ENCODE results near the gene CCR1.
"Not testable (repeated sequence)": the region's sequence is repeated elsewhere in the genome, so short reads cannot be mapped to it uniquely, and the experiment has no call there.

The CCR1 gene

GRCh38 chr3:46209746-46210470, 1.8 kb upstream of the CCR1 start:
- no peak for TF ChIP-seq CTCF (IDR thresholded peaks at IDR 0.05; ENCODE audit: low read depth, low read length)
- TF ChIP-seq MYC (IDR thresholded peaks at IDR 0.05; ENCODE audit: low read depth, low read length) = no peak
- no peak for TF ChIP-seq POLR2A (IDR thresholded peaks at IDR 0.05; ENCODE audit: extremely low read depth, insufficient read length)
- TF ChIP-seq MAX (IDR thresholded peaks at IDR 0.05; ENCODE audit: low read depth, low read length) = no peak
- DNase-seq (ENCODE audit: low read depth) = no peak
- H3K4me3 ChIP-seq (ENCODE audit: low read depth, low read length) = no peak overlapping the region

- no peak overlapping the region for H3K4me3 ChIP-seq (ENCODE audit: low read depth, low read length)
- no peak for DNase-seq (ENCODE audit: low read depth)
- TF ChIP-seq POLR2A (IDR thresholded peaks at IDR 0.05; ENCODE audit: extremely low read depth, insufficient read length) (no peak), MAX (IDR thresholded peaks at IDR 0.05; ENCODE audit: low read depth, low read length) (no peak), MYC (IDR thresholded peaks at IDR 0.05; ENCODE audit: low read depth, low read length) (no peak), CTCF (IDR thresholded peaks at IDR 0.05; ENCODE audit: low read depth, low read length) (no peak)
Observed at GRCh38 chr3:46209053-46209452, 940 bp upstream of the CCR1 start.

- H3K4me3 ChIP-seq (ENCODE audit: low read depth, low read length) = peak overlapping the region; percentile 46
- not testable (repeated sequence) for DNase-seq (ENCODE audit: low read depth)
Observed at GRCh38 chr3:46207514-46207913, 599 bp downstream of the CCR1 start.

- TF ChIP-seq MAX (IDR thresholded peaks at IDR 0.05; ENCODE audit: low read depth, low read length) (no peak), POLR2A (IDR thresholded peaks at IDR 0.05; ENCODE audit: extremely low read depth, insufficient read length) (no peak), CTCF (IDR thresholded peaks at IDR 0.05; ENCODE audit: low read depth, low read length) (no peak), MYC (IDR thresholded peaks at IDR 0.05; ENCODE audit: low read depth, low read length) (no peak)
- H3K4me3 ChIP-seq (ENCODE audit: low read depth, low read length) = peak overlapping the region; percentile 46
- no peak for DNase-seq (ENCODE audit: low read depth)
Observed at GRCh38 chr3:46206282-46207015, 1.7 kb downstream of the CCR1 start.

GRCh38 chr3:46205286-46205960, 2.7 kb downstream of the CCR1 start:
- TF ChIP-seq MYC (IDR thresholded peaks at IDR 0.05; ENCODE audit: low read depth, low read length) = no peak
- no peak for TF ChIP-seq POLR2A (IDR thresholded peaks at IDR 0.05; ENCODE audit: extremely low read depth, insufficient read length)
- TF ChIP-seq CTCF (IDR thresholded peaks at IDR 0.05; ENCODE audit: low read depth, low read length) = no peak
- no peak for TF ChIP-seq MAX (IDR thresholded peaks at IDR 0.05; ENCODE audit: low read depth, low read length)
- no peak for DNase-seq (ENCODE audit: low read depth)
- no peak overlapping the region for H3K4me3 ChIP-seq (ENCODE audit: low read depth, low read length)

- DNase-seq (ENCODE audit: low read depth) = no peak
- H3K4me3 ChIP-seq (ENCODE audit: low read depth, low read length) = no peak overlapping the region
- no peak for TF ChIP-seq MAX (IDR thresholded peaks at IDR 0.05; ENCODE audit: low read depth, low read length)
- no peak for TF ChIP-seq CTCF (IDR thresholded peaks at IDR 0.05; ENCODE audit: low read depth, low read length)
- no peak for TF ChIP-seq MYC (IDR thresholded peaks at IDR 0.05; ENCODE audit: low read depth, low read length)
- no peak for TF ChIP-seq POLR2A (IDR thresholded peaks at IDR 0.05; ENCODE audit: extremely low read depth, insufficient read length)
Observed at GRCh38 chr3:46203681-46204080, 4.4 kb downstream of the CCR1 start.
